Measurements from ENCODE around the gene SUGP2. TPM values are rescaled to one million over a fixed set of nuclear protein-coding genes. Genes with fewer than 3 reads are reported as not detected.
"Not testable (repeated sequence)": the region's sequence is repeated elsewhere in the genome, so short reads cannot be mapped to it uniquely, and the experiment has no call there.

SUGP2 gene
- total RNA-seq, 1 donor from 2014 or later, result 17.5 TPM

GRCh38 chr19:19033176-19033425, 216 bp downstream of the SUGP2 start:
- DNase-seq (ENCODE audit: low read depth, low spot score), result no peak

- peak; percentile 83 for DNase-seq (ENCODE audit: low read depth, low spot score)
These were observed 719 bp downstream of the SUGP2 start for GRCh38 chr19:19032420-19033175.

DNA sequence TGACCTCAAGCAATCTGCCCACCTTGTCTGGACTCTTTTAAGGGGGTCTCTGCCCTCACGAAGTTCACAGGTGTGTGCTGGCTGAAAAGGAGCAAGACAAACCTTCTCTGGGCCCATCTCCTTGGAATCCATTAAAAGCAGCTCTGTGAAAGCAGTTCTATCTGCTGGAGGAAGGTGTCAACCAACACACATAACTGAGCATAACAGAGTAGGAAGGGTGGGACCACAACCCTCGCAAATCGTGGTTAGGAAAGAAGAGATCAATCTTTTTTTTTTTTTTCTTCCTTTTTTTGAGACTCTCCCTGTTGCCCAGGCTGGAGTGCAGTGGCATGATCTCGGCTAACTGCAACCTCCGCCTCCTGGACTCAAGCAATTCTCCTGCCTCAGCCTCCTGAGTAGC, 1.4 kb downstream of the SUGP2 start:
- DNase-seq (ENCODE audit: low read depth, low spot score), result no peak

DNA sequence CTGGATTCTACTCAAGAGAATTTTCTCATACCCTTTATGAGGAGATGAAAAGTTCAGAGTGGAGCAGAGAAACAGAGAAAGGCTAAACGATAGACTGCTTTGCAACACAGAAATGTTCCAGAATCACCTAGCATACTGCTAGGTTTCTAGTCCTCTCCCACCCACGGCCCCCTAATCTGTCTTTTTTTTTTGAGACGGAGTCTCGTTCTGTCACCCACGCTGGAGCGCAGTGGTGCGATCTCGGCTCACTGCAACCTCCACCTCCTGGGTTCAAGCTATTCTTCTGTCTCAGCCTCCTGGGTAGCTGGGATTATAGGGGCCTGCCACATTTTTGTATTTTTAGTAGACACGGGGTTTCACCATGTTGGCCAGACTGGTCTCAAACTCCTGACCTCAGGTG, 4.8 kb downstream of the SUGP2 start:
- DNase-seq (ENCODE audit: low read depth, low spot score), result no peak

GRCh38 chr19:19027228-19027627, 6.1 kb downstream of the SUGP2 start:
- no peak for DNase-seq (ENCODE audit: low read depth, low spot score)

GRCh38 chr19:19026299-19026971, 6.9 kb downstream of the SUGP2 start:
- DNase-seq (ENCODE audit: low read depth, low spot score), result no peak

DNA sequence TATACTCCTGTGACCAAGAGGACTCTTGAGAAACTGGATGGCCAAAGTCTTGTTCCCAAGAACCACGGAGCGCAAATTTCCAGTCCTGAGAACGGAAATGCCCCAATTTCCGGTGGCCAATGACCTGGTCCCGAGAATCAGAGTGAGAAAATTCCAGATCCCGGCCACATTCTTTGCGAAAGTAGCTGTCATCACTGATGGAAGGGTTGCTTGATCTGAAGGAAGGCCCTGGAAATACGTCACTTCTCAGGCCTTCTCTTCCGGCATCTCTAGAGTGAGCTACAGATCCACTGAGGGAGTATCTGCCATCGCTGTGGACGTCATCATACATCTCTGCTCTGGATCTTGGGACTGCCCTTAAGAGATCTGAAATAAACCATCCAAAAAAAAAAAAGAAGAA, 7.5 kb downstream of the SUGP2 start:
- DNase-seq (ENCODE audit: low read depth, low spot score), result no peak

DNA sequence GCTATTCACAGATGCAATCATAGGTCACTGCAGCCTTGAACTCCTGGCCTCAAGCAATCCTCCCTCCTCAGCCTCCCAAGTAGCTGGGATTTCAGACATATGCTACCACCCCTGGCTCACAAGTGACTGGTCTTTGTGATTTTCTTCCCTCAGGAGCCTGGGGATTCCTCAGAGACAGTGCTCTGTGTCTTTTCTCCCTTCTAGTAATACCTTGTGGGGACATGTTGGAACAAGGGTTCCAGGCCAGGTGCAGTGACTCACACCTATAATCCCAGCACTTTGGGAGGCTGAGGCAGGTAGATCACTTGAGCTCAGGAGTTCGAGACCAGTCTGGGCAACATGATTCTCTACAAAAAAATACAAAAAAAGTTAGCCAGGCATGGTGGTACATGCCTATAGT, 9.9 kb downstream of the SUGP2 start:
- not testable (repeated sequence) for DNase-seq (ENCODE audit: low read depth, low spot score)

DNA sequence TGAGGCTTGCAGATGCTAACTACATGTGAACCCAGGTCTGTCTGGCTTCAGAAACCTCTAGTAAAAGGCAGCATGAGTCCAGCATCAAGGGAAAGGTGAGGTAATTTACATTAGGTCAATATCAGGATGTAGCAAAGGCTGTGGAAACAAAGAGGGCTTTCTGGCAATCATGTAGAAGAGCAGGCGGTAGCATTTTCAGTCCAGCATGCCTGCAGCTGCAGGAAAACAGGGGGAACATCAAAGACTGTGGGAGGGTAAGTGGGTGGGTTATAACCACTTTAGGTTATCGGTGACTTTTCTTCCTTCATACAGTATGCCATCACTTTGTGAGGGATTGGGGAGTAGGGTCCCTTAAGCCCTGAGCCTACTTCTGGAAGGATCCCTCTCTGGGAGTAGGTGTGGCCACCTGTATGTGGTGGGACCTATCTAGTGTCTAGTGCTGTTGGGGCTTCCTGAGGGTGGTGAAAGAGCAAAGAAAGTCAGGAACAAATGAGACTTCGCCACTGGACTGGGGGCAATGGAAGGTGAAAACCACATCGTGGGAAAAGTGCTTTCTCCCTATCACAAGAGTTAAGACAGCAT, 10.8 kb downstream of the SUGP2 start:
- DNase-seq (ENCODE audit: low read depth, low spot score), result no peak

DNA sequence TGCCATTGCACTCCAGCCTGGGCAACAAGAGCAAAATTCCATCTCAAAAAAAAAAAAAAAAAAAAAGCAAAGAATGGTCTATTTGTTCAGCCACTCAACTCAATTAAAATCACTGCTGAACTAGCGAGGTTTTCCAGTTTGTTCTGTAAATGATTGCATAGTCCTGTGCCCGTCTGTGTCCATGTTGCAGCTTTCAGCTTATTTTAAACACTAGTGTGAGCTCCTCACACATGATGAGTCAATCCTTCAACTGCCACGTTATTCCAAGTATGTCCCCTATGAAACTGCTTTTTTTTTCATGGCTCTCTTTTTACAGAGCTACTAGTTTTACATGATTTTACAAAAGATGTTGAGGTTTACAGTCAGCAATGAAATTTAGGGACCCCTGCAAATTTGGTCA, 12.2 kb downstream of the SUGP2 start:
- DNase-seq (ENCODE audit: low read depth, low spot score), result no peak

GRCh38 chr19:19010551-19010950, 22.8 kb downstream of the SUGP2 start:
- DNase-seq (ENCODE audit: low read depth, low spot score), result no peak

DNA sequence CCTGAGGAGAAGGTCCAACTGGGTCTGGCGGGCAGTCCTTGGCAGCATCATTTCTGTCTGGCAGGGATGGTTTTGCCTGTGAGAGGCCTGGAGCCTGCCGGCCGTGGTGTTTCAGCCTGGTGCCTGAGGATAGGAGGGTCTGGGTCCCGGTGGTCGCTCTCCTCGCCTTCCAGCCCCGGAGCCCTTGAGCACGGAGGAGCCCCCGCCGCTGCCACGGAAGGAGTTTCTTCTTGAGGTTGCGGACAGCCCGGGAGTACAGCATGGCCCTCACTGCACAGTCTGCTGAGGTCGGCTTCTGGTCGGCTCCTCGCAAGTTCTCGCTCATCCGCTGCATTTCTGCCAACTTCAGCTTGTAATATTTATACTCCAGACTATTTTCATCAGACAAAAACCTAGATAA, 23.4 kb downstream of the SUGP2 start:
- no peak for DNase-seq (ENCODE audit: low read depth, low spot score)

GRCh38 chr19:19006213-19006612, 27.1 kb downstream of the SUGP2 start:
- DNase-seq (ENCODE audit: low read depth, low spot score), result no peak

DNA sequence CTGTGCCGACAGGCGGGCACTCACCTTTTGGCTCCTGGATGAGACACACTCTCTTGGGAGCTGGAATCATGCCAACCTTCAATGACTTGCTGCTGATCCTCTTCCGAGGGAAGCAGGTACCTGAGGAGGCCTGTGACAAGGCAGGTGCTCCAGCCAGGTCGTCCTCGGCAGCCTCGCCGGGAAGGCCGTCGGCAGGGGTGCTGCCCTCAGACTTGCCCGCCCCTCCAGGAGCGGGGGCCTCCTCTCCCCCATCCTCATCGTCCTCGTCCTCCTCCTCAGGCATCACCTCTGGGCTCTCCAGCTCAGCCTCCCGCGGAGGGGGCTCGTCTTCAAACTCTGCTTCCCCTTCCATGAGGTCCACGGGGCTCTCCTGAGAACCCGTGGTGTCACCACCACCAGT, 29.2 kb downstream of the SUGP2 start:
- no peak for DNase-seq (ENCODE audit: low read depth, low spot score)

- no peak for DNase-seq (ENCODE audit: low read depth, low spot score)
These were observed 33.3 kb downstream of the SUGP2 start for GRCh38 chr19:18999896-19000620.

- no peak for DNase-seq (ENCODE audit: low read depth, low spot score)
These were observed 34.1 kb downstream of the SUGP2 start for GRCh38 chr19:18999016-18999758.

DNA sequence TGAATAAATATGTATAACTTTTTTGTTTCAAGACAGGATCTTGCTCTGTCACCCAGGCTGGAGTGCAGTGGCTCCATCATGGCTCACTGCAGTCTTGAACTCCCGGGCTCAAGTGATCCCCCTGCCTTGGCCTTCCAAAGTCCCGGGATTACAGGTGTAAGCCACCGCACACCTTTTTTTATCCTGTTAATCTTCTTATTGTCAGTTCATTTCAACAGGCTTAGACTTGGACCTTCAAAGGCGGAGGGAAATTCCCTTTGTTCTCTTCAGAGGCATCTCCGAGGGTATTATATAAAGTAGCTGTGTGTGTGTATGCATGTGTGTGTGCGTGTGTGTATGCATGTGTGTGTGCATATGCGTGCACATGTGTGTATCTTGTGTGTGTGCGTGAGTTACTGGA, 35.0 kb downstream of the SUGP2 start:
- DNase-seq (ENCODE audit: low read depth, low spot score), result no peak

GRCh38 chr19:18996796-18997394, 36.4 kb downstream of the SUGP2 start:
- no peak for DNase-seq (ENCODE audit: low read depth, low spot score)

DNA sequence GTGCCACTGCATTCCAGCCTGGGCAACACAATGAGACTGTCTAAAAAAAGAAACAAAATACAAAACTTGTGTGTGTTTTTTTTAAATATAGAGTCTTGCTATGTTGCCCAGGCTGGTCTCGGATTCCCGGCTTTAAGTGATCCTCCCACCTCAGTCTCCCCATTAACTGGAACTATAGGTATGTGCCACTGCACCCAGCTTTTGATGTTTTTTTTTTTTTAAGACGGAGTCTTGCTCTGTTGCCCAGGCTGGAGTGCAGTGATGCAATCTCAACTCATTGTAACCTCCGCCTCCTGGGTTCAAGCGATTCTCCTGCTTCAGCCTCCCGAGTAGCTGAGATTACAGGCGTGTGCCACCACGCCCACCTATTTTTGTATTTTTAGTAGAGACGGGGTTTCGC, 37.0 kb downstream of the SUGP2 start:
- DNase-seq (ENCODE audit: low read depth, low spot score), result no peak

GRCh38 chr19:18995804-18996241, 37.5 kb downstream of the SUGP2 start:
- peak; percentile 53 for DNase-seq (ENCODE audit: low read depth, low spot score)

- no peak for DNase-seq (ENCODE audit: low read depth, low spot score)
These were observed 40.2 kb downstream of the SUGP2 start for GRCh38 chr19:18993115-18993514.

All from pulmonary artery endothelial cell (primary cell).